Stimulated activated CD8-positive, alpha-beta memory T cell treated with anti-CD3 and anti-CD28 coated beads, Interleukin-7, amount 100 ng/mL, for 4 hours (primary cell): ENCODE results near the gene ITGA1.
"Not testable (repeated sequence)": the region's sequence is repeated elsewhere in the genome, so short reads cannot be mapped to it uniquely, and the experiment has no call there.

Source experiments
- DNase-seq, 2 donors: peaks; one replicate each; pipeline ENCODE4 v3.0.0-alpha.2; 2020; ENCODE audit warnings: low read depth in 2 of 2

The ITGA1 gene

GRCh38 chr5:52864884-52865283 is 77.2 kb downstream of the ITGA1 start:
- DNase-seq, result no peak

GRCh38 chr5:52865991-52866390 is 78.3 kb downstream of the ITGA1 start:
- not testable (repeated sequence) for DNase-seq

- DNase-seq, result no peak
These were observed 80.1 kb downstream of the ITGA1 start for GRCh38 chr5:52867809-52868208.

GRCh38 chr5:52868417-52868816 is 80.7 kb downstream of the ITGA1 start:
- no peak for DNase-seq

GRCh38 chr5:52869391-52869790 is 81.7 kb downstream of the ITGA1 start:
- DNase-seq, result no peak

- no peak for DNase-seq
These were observed 82.7 kb downstream of the ITGA1 start for GRCh38 chr5:52870448-52870847.

- no peak for DNase-seq
These were observed 88.1 kb downstream of the ITGA1 start for GRCh38 chr5:52875827-52876226.

GRCh38 chr5:52876456-52876855 is 88.7 kb downstream of the ITGA1 start:
- DNase-seq, result no peak

- no peak for DNase-seq
These were observed 90.9 kb downstream of the ITGA1 start for GRCh38 chr5:52878656-52879055.

GRCh38 chr5:52880541-52880940 is 92.8 kb downstream of the ITGA1 start:
- no peak for DNase-seq

GRCh38 chr5:52881468-52881867 is 93.8 kb downstream of the ITGA1 start:
- DNase-seq, result no peak

- DNase-seq, result no peak
These were observed 95.4 kb downstream of the ITGA1 start for GRCh38 chr5:52883110-52883509.

GRCh38 chr5:52884453-52884852 is 96.7 kb downstream of the ITGA1 start:
- no peak for DNase-seq

- DNase-seq, result no peak
These were observed 97.9 kb downstream of the ITGA1 start for GRCh38 chr5:52885614-52886013.

GRCh38 chr5:52886206-52886605 is 98.5 kb downstream of the ITGA1 start:
- no peak for DNase-seq

- DNase-seq, result no peak
These were observed 99.3 kb downstream of the ITGA1 start for GRCh38 chr5:52887066-52887465.

GRCh38 chr5:52888363-52888762 is 100.6 kb downstream of the ITGA1 start:
- no peak for DNase-seq

GRCh38 chr5:52892242-52892878 is 104.6 kb downstream of the ITGA1 start:
- DNase-seq, result no peak

GRCh38 chr5:52893105-52893504 is 105.4 kb downstream of the ITGA1 start:
- DNase-seq, result no peak

GRCh38 chr5:52893863-52894262 is 106.1 kb downstream of the ITGA1 start:
- DNase-seq, result no peak

- DNase-seq, result no peak
These were observed 106.7 kb downstream of the ITGA1 start for GRCh38 chr5:52894451-52894850.

GRCh38 chr5:52895075-52895474 is 107.4 kb downstream of the ITGA1 start:
- no peak for DNase-seq

- DNase-seq, result no peak
These were observed 108.1 kb downstream of the ITGA1 start for GRCh38 chr5:52895572-52896413.
